SK-N-MC (cell line): ENCODE data around the gene UGT1A10.

ENCODE experiments used
- EZH2 ChIP-seq: fragments of 200-600 bp; sonication (generic); IDR thresholded peaks from one replicate; pipeline ENCODE4 v1.6.1; 2017; ENCODE audit warnings: antibody characterized with exemption
- POLR2AphosphoS5 ChIP-seq: IDR thresholded peaks from 2 replicates; pipeline ENCODE4 v1.6.1; 2012; ENCODE audit warnings: mild to moderate bottlenecking, low read depth, low read length, borderline replicate concordance

GRCh38 chr2:233779722-233780121 is 143.5 kb downstream of the UGT1A10 start:
- TF ChIP-seq EZH2 = no peak
- TF ChIP-seq POLR2AphosphoS5 = no peak
